Mucosa of descending colon (tissue), 3 donors: ENCODE data around the gene ANO9. TPM values are rescaled to one million over a fixed set of nuclear protein-coding genes. Genes with fewer than 3 reads are reported as not detected.

Experiments
- ATAC-seq: fragments of 200-7000 bp; cut with Tn5 transposase; one replicate; pipeline ENCODE4 v1.9.1; 2020; ENCODE audit warnings: mild to moderate bottlenecking, moderate library complexity
- DNase-seq, 3 donors: peaks; one replicate each; pipeline ENCODE4 v3.0.0-alpha.2; 2020
- H3K36me3 ChIP-seq: fragments of 200-600 bp; one replicate; pipeline ENCODE4 v1.8.0; 2021; ENCODE audit warnings: low read depth, mild to moderate bottlenecking
- H3K4me1 ChIP-seq: fragments of 200-600 bp; one replicate; pipeline ENCODE4 v1.8.0; 2021; ENCODE audit warnings: low read depth, mild to moderate bottlenecking
- H3K4me3 ChIP-seq: fragments of 200-600 bp; one replicate; pipeline ENCODE4 v1.8.0; 2021; ENCODE audit warnings: mild to moderate bottlenecking
- H3K9me3 ChIP-seq: fragments of 200-600 bp; one replicate; pipeline ENCODE4 v1.8.0; 2021; ENCODE audit warnings: mild to moderate bottlenecking
- CTCF ChIP-seq: fragments of 200-600 bp; IDR thresholded peaks from one replicate; pipeline ENCODE4 v1.8.0; 2022; ENCODE audit warnings: antibody characterized with exemption, mild to moderate bottlenecking
- intact Hi-C, 2 donors: fragments of 100-400 bp; cut with DNase I in 1 of 2; cut with micrococcal nuclease in 1 of 2; formaldehyde crosslinking; loops; one replicate each; pipeline versions ENCODE4 v1.11.0 to v1.11.1; 2022; cut with DNase I, micrococcal nuclease
- total RNA-seq, 3 donors: library from RNA; stranded (reverse); fragmentation: NEBNext Ultra II Directional in 2 of 3; extraction: Animal tissue kit (Norgen Biotek cat#: 25700) in 2 of 3; gene quantifications; one replicate each; pipeline versions ENCODE4 v1.2.1 to v1.2.4, GENCODE V29; 2021 to 2023
- donor health status: DM: no; HTN: no; CAD: no; lungs with moderate emphysema.
- donor health status: DM: no; HTN: no; CAD: no.
- donor health status: DM: no; HTN: yes; CAD: no.

The ANO9 gene
- total RNA-seq, 3 donors from 2014 or later = 85.2 to 179 (median 131) TPM

DNA sequence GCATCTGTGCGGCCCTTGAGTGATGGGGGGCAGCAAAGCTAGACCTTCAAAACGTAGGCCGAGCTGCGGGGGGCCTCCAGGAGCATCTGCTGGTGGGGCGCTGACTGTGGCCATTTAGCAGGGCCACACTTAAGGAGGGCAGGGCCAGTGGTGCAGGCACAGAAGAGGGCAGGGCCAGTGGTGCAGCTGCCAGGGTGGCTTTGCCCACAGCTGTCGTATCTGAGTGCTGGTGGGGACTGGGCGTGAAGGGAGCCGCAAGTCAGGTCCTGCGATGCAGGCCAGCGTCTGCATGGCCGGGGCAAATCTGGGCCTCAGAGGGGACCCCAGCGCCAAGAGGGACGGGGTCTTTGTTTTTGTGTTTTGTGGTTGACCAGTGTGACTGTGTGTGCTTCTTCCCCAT is 37.5 kb upstream of the ANO9 start:
- no peaks in the 10 kb centered on the region for H3K9me3 ChIP-seq
- ATAC-seq = no peak
- TF ChIP-seq CTCF = no peak
- H3K36me3 ChIP-seq = no peaks in the 10 kb centered on the region
- intact Hi-C loops = no loop called here
- DNase-seq = no peak
- no peak overlapping the region for H3K4me3 ChIP-seq
- no peaks in the 10 kb centered on the region for H3K4me1 ChIP-seq

DNA sequence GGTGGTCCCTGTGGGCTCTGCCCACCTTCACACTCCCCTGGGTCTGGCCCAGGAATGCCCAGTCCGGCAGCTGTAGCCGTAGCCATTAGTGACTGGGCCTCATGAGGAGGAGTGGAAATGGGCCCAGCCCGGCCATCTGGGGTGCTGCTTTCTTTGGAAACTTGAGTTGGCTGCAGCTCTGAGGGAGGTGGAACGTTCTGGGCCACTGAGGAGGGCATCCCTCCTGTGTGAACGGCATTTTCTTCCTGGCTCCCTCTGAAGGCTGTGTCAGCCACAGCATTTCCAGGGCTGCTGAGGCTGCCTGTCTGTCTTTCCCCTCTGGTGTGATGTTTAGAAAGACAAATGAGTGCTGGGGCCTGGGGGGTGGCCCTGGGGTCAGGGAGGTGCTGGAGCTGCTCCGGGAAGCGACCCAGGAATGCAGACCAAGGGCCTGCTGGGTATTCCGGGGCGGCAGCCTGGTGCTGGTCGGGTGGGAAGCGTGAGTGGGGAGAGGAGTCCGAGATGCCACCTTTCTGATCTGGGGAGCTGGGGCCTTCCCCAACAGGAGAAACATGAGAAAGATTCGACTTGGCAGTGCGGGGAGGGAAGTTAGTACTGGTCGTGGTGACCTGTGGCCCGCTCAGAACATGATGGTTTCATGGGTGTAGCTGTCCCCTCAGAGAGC is 35.4 kb upstream of the ANO9 start:
- no peak for TF ChIP-seq CTCF
- H3K36me3 ChIP-seq = no peaks in the 10 kb centered on the region
- DNase-seq (no peak), ATAC-seq (no peak)
- H3K4me1 ChIP-seq = no peaks in the 10 kb centered on the region
- intact Hi-C loops = no loop called here
- H3K9me3 ChIP-seq = no peaks in the 10 kb centered on the region
- H3K4me3 ChIP-seq = no peak overlapping the region

DNA sequence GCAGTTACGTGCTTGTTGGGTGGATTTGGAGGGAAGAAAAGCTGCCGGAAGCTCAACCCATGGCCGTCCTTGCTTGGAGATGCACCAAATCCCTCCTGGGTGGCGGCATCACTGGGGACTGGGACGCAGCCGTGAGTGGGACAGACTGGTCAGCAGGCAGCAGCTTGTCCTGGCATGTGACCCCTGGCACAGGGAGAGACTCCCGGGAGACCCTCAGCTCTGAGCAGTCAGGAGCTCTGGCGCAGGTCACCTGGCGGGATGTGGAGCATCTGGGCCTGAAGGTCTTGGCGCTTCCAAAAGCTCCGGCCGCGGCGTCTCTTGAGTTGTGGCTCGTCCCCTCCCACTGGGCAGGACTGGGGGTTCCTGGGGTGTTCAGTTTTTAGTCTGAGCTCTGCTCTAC is 34.6 kb upstream of the ANO9 start:
- no peaks in the 10 kb centered on the region for H3K36me3 ChIP-seq
- ATAC-seq (no peak), DNase-seq (no peak)
- no peak for TF ChIP-seq CTCF
- intact Hi-C loops = no loop called here
- H3K4me3 ChIP-seq = no peak overlapping the region
- H3K4me1 ChIP-seq = no peaks in the 10 kb centered on the region
- H3K9me3 ChIP-seq = no peaks in the 10 kb centered on the region

- no peak overlapping the region for H3K4me3 ChIP-seq
- DNase-seq (no peak), ATAC-seq (no peak)
- H3K9me3 ChIP-seq = no peaks in the 10 kb centered on the region
- no peaks in the 10 kb centered on the region for H3K4me1 ChIP-seq
- intact Hi-C loops = no loop called here
- TF ChIP-seq CTCF = no peak
- H3K36me3 ChIP-seq = no peaks in the 10 kb centered on the region
Observed at GRCh38 chr11:475941-476340, 34.1 kb upstream of the ANO9 start.

DNA sequence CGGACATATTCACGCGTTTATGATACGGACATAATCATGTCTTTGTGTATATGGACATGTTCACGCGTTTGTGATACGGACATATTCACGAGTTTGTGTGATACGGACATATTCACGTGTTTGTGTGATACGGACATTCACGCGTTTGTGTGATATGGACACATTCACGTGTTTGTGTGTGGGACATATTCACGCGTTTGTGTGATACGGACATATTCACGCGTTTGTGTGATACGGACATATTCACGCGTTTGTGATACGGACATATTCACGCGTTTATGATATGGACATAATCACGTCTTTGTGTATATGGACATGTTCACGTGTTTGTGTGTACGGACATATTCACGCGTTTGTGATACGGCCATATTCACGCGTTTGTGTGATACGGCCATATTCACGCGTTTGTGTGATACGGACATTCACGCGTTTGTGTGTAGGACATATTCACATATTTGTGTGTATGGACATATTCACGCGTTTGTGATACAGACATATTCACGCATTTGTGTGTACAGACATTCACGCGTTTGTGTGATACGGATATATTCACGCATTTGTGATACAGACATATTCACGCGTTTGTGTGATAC is 33.2 kb upstream of the ANO9 start:
- no peak for DNase-seq
- Histone ChIP-seq H3K9me3 (no peaks in the 10 kb centered on the region), H3K4me3 (no peak overlapping the region), H3K4me1 (peaks cover 3% of the 10 kb centered on the region), H3K36me3 (no peaks in the 10 kb centered on the region)
- ATAC-seq = no peak
- intact Hi-C loops = no loop called here
- TF ChIP-seq CTCF = no peak
